Adrenal gland (tissue), 5 donors: Measurements from ENCODE around the gene MYZAP.

Experiments
- CTCF ChIP-seq, 6 experiments: fragments of 450-650 bp in 4 of 6; fragments of 200-600 bp in 2 of 6; sonication (generic) in 1 of 6; IDR thresholded peaks; 1 replicate in 5 of 6; 2 replicates in 1 of 6; pipeline versions ENCODE4 v1.5.1 to v1.8.0; 2016 to 2021; ENCODE audit warnings: antibody characterized with exemption in 6 of 6, mild to moderate bottlenecking in 2 of 6, moderate library complexity in 1 of 6
- POLR2A ChIP-seq, 2 donors: fragments of 450-650 bp; IDR thresholded peaks; one replicate each; pipeline ENCODE4 v1.6.1; 2017; ENCODE audit warnings: antibody characterized with exemption in 2 of 2, mild to moderate bottlenecking in 2 of 2, moderate library complexity in 1 of 2
- donor health status: DM: no; HTN: no; CAD: no.

- TF ChIP-seq CTCF (IDR thresholded peaks at IDR 0.05) (no peak), POLR2A (IDR thresholded peaks at IDR 0.05) (no peak)
Observed at GRCh38 chr15:57580866-57581265, 10.8 kb upstream of the MYZAP start.
